HEK293 (cell line): ENCODE data around the gene HEPACAM.

Experiments used
- REST ChIP-seq: fragments of 450-650 bp; formaldehyde crosslinking; IDR thresholded peaks from 2 replicates; pipeline ENCODE4 v1.5.1; 2016; ENCODE audit warnings: missing biosample characterization, missing genetic modification characterization
- ZBTB1 ChIP-seq: fragments of 450-650 bp; formaldehyde crosslinking; IDR thresholded peaks from 2 replicates; pipeline ENCODE4 v1.5.1; 2016; ENCODE audit warnings: missing biosample characterization, missing genetic modification characterization
- ZSCAN23 ChIP-seq: fragments of 450-650 bp; formaldehyde crosslinking; IDR thresholded peaks from 2 replicates; pipeline ENCODE4 v1.5.1; 2016; ENCODE audit warnings: missing biosample characterization, missing genetic modification characterization
- TF ChIP-seq, protein P1 (sequence below): fragments of 450-650 bp; formaldehyde crosslinking; IDR thresholded peaks from 2 replicates; pipeline ENCODE4 v1.5.1; 2016; ENCODE audit warnings: missing biosample characterization, missing genetic modification characterization
- TF ChIP-seq, protein P2 (sequence below): fragments of 450-650 bp; IDR thresholded peaks from 2 replicates; pipeline ENCODE4 v1.5.1; 2018; ENCODE audit warnings: missing biosample characterization, mild to moderate bottlenecking, missing genetic modification characterization

DNA sequence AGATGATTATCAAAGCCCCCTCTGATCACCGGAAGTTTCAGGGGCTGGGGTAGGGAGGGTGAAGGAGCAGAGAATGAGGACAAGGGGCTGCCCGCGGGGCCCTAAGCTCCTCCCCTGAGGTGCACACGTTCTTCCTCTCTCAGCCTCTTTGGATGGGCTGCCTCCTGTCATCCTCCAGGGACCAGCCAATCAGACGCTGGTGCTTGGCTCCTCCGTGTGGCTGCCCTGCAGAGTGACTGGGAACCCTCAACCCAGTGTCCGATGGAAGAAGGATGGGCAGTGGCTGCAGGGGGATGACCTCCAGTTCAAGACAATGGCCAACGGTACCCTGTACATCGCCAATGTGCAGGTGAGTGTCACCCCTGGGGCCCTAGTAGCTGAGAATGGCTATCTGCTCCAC, 63.1 kb downstream of the HEPACAM start:
- TF ChIP-seq, protein P1, sequence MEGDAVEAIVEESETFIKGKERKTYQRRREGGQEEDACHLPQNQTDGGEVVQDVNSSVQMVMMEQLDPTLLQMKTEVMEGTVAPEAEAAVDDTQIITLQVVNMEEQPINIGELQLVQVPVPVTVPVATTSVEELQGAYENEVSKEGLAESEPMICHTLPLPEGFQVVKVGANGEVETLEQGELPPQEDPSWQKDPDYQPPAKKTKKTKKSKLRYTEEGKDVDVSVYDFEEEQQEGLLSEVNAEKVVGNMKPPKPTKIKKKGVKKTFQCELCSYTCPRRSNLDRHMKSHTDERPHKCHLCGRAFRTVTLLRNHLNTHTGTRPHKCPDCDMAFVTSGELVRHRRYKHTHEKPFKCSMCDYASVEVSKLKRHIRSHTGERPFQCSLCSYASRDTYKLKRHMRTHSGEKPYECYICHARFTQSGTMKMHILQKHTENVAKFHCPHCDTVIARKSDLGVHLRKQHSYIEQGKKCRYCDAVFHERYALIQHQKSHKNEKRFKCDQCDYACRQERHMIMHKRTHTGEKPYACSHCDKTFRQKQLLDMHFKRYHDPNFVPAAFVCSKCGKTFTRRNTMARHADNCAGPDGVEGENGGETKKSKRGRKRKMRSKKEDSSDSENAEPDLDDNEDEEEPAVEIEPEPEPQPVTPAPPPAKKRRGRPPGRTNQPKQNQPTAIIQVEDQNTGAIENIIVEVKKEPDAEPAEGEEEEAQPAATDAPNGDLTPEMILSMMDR (tag by site-specific recombination): no peak
- TF ChIP-seq ZSCAN23 (tag by site-specific recombination) (no peak), REST (no peak), ZBTB1 (tag by site-specific recombination) (no peak)
- TF ChIP-seq, protein P2, sequence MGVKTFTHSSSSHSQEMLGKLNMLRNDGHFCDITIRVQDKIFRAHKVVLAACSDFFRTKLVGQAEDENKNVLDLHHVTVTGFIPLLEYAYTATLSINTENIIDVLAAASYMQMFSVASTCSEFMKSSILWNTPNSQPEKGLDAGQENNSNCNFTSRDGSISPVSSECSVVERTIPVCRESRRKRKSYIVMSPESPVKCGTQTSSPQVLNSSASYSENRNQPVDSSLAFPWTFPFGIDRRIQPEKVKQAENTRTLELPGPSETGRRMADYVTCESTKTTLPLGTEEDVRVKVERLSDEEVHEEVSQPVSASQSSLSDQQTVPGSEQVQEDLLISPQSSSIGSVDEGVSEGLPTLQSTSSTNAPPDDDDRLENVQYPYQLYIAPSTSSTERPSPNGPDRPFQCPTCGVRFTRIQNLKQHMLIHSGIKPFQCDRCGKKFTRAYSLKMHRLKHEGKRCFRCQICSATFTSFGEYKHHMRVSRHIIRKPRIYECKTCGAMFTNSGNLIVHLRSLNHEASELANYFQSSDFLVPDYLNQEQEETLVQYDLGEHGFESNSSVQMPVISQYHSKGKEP (tag by site-specific recombination): no peak
